ENCODE measurements around the gene TLR3.

Gene TLR3

GRCh38 chr4:186074189-186074588 is 5.2 kb downstream of the TLR3 start:
- Mint-ChIP-seq H3K4me1 (peaks cover 6% of the 10 kb centered on the region), H3K27ac (no peak overlapping the region), H3K36me3 (ENCODE audit: low read depth) (no peaks in the 10 kb centered on the region), H3K4me3 (no peak overlapping the region), H3K9me3 (no peaks in the 10 kb centered on the region), H3K27me3 (no peaks in the 10 kb centered on the region)
- ATAC-seq (no peak), DNase-seq (no peak)

GRCh38 chr4:186078981-186079638 is 10.2 kb downstream of the TLR3 start:
- DNase-seq (no peak), ATAC-seq (no peak)
- Mint-ChIP-seq H3K36me3 (ENCODE audit: low read depth) (no peaks in the 10 kb centered on the region), H3K9me3 (no peaks in the 10 kb centered on the region), H3K4me1 (no peaks in the 10 kb centered on the region), H3K4me3 (no peak overlapping the region), H3K27ac (no peak overlapping the region), H3K27me3 (no peaks in the 10 kb centered on the region)

- H3K4me1 Mint-ChIP-seq = no peaks in the 10 kb centered on the region
- H3K27me3 Mint-ChIP-seq = no peaks in the 10 kb centered on the region
- no peak for ATAC-seq
- no peak for DNase-seq
- H3K4me3 Mint-ChIP-seq = no peak overlapping the region
- H3K9me3 Mint-ChIP-seq = no peaks in the 10 kb centered on the region
- H3K36me3 Mint-ChIP-seq (ENCODE audit: low read depth) = no peaks in the 10 kb centered on the region
- H3K27ac Mint-ChIP-seq = no peak overlapping the region
Observed at GRCh38 chr4:186079694-186080093, 10.7 kb downstream of the TLR3 start.

- no peak for DNase-seq
- H3K4me1 Mint-ChIP-seq = no peaks in the 10 kb centered on the region
- no peaks in the 10 kb centered on the region for H3K27me3 Mint-ChIP-seq
- no peaks in the 10 kb centered on the region for H3K9me3 Mint-ChIP-seq
- H3K27ac Mint-ChIP-seq = no peak overlapping the region
- no peak for ATAC-seq
- H3K4me3 Mint-ChIP-seq = no peak overlapping the region
- H3K36me3 Mint-ChIP-seq (ENCODE audit: low read depth) = no peaks in the 10 kb centered on the region
Observed at GRCh38 chr4:186081202-186081807, 12.3 kb downstream of the TLR3 start.

GRCh38 chr4:186082221-186082620 is 13.3 kb downstream of the TLR3 start:
- ATAC-seq (no peak), DNase-seq (no peak)
- no peaks in the 10 kb centered on the region for H3K27me3 Mint-ChIP-seq
- no peaks in the 10 kb centered on the region for H3K36me3 Mint-ChIP-seq (ENCODE audit: low read depth)
- H3K4me1 Mint-ChIP-seq = no peaks in the 10 kb centered on the region
- no peaks in the 10 kb centered on the region for H3K9me3 Mint-ChIP-seq
- H3K27ac Mint-ChIP-seq = no peak overlapping the region
- no peak overlapping the region for H3K4me3 Mint-ChIP-seq

GRCh38 chr4:186088523-186088922 is 19.6 kb downstream of the TLR3 start:
- H3K4me3 Mint-ChIP-seq = no peak overlapping the region
- peaks cover 2% of the 10 kb centered on the region for H3K27me3 Mint-ChIP-seq
- no peaks in the 10 kb centered on the region for H3K9me3 Mint-ChIP-seq
- no peak for DNase-seq
- ATAC-seq = no peak
- H3K27ac Mint-ChIP-seq = no peak overlapping the region
- no peaks in the 10 kb centered on the region for H3K4me1 Mint-ChIP-seq
- H3K36me3 Mint-ChIP-seq (ENCODE audit: low read depth) = no peaks in the 10 kb centered on the region

- H3K36me3 Mint-ChIP-seq (ENCODE audit: low read depth) = no peaks in the 10 kb centered on the region
Observed at GRCh38 chr4:186092296-186092695, 23.3 kb downstream of the TLR3 start.

GRCh38 chr4:186095406-186095805 is 26.4 kb downstream of the TLR3 start:
- Mint-ChIP-seq H3K4me3 (no peak overlapping the region), H3K27me3 (peaks cover 11% of the 10 kb centered on the region), H3K9me3 (no peaks in the 10 kb centered on the region), H3K36me3 (ENCODE audit: low read depth) (no peaks in the 10 kb centered on the region), H3K27ac (no peak overlapping the region), H3K4me1 (no peaks in the 10 kb centered on the region)
- DNase-seq (no peak), ATAC-seq (no peak)

More at GRCh38 chr4:186092296-186092695, 23.3 kb downstream of the TLR3 start:
- ATAC-seq (no peak), DNase-seq (no peak)
- Mint-ChIP-seq H3K9me3 (no peaks in the 10 kb centered on the region), H3K27ac (no peak overlapping the region), H3K4me1 (no peaks in the 10 kb centered on the region), H3K27me3 (peaks cover 8% of the 10 kb centered on the region), H3K4me3 (no peak overlapping the region)

- Mint-ChIP-seq H3K4me1 (no peaks in the 10 kb centered on the region), H3K36me3 (ENCODE audit: low read depth) (no peaks in the 10 kb centered on the region), H3K27ac (no peak overlapping the region), H3K9me3 (no peaks in the 10 kb centered on the region), H3K4me3 (no peak overlapping the region), H3K27me3 (peaks cover 11% of the 10 kb centered on the region)
- DNase-seq (no peak), ATAC-seq (no peak)
Observed at GRCh38 chr4:186096681-186097165, 27.8 kb downstream of the TLR3 start.

GRCh38 chr4:186097386-186097785 is 28.4 kb downstream of the TLR3 start:
- Mint-ChIP-seq H3K9me3 (no peaks in the 10 kb centered on the region), H3K27me3 (peaks cover 15% of the 10 kb centered on the region), H3K27ac (no peak overlapping the region), H3K4me1 (no peaks in the 10 kb centered on the region), H3K36me3 (ENCODE audit: low read depth) (no peaks in the 10 kb centered on the region), H3K4me3 (no peak overlapping the region)
- ATAC-seq = no peak
- no peak for DNase-seq

- H3K36me3 Mint-ChIP-seq (ENCODE audit: low read depth) = no peaks in the 10 kb centered on the region
- no peaks in the 10 kb centered on the region for H3K9me3 Mint-ChIP-seq
- no peak overlapping the region for H3K4me3 Mint-ChIP-seq
- no peak for DNase-seq
- no peak overlapping the region for H3K27ac Mint-ChIP-seq
- H3K27me3 Mint-ChIP-seq = peaks cover 53% of the 10 kb centered on the region
- peaks cover 7% of the 10 kb centered on the region for H3K4me1 Mint-ChIP-seq
- no peak for ATAC-seq
Observed at GRCh38 chr4:186102931-186103330, 34.0 kb downstream of the TLR3 start.

GRCh38 chr4:186104114-186104889 is 35.3 kb downstream of the TLR3 start, which contains the start of gene FAM149A:
FAM149A (plus strand) TSS chr4:186104704.
- DNase-seq (peak; percentile 54), ATAC-seq (peak; percentile 79)
- H3K4me1 Mint-ChIP-seq = peaks cover 7% of the 10 kb centered on the region
- H3K9me3 Mint-ChIP-seq = no peaks in the 10 kb centered on the region
- no peaks in the 10 kb centered on the region for H3K36me3 Mint-ChIP-seq (ENCODE audit: low read depth)
- H3K4me3 Mint-ChIP-seq = peak within 1 kb of the TSS; percentile 70
- H3K27me3 Mint-ChIP-seq = peaks cover 56% of the 10 kb centered on the region
- H3K27ac Mint-ChIP-seq = no peak within 1 kb of the TSS

GRCh38 chr4:186104890-186105646 is 36.1 kb downstream of the TLR3 start:
- Mint-ChIP-seq H3K4me3 (peak overlapping the region; percentile 70), H3K9me3 (no peaks in the 10 kb centered on the region), H3K36me3 (ENCODE audit: low read depth) (no peaks in the 10 kb centered on the region), H3K27ac (no peak overlapping the region), H3K27me3 (peaks cover 53% of the 10 kb centered on the region), H3K4me1 (peaks cover 7% of the 10 kb centered on the region)
- no peak for DNase-seq
- peak; percentile 41 for ATAC-seq

- no peak overlapping the region for H3K27ac Mint-ChIP-seq
- H3K27me3 Mint-ChIP-seq = peaks cover 53% of the 10 kb centered on the region
- no peak for ATAC-seq
- H3K4me3 Mint-ChIP-seq = peak overlapping the region; percentile 70
- no peak for DNase-seq
- no peaks in the 10 kb centered on the region for H3K36me3 Mint-ChIP-seq (ENCODE audit: low read depth)
- peaks cover 7% of the 10 kb centered on the region for H3K4me1 Mint-ChIP-seq
- H3K9me3 Mint-ChIP-seq = no peaks in the 10 kb centered on the region
Observed at GRCh38 chr4:186105647-186106321, 36.8 kb downstream of the TLR3 start.

All from activated naive CD8-positive, alpha-beta T cell treated with anti-CD3 and anti-CD28 coated beads, Interleukin-2, amount 50 U/mL, for 24 hours (primary cell).